GM12878 (cell line): ENCODE data around the gene TBPL2. TPM values are rescaled to one million over a fixed set of nuclear protein-coding genes. Genes with fewer than 3 reads are reported as not detected.

ENCODE experiments used
- ATAC-seq: fragments of 200-7000 bp; cut with Tn5 transposase; 3 replicates; pipeline ENCODE4 v1.9.1; 2020; ENCODE audit warnings: mild to moderate bottlenecking, moderate library complexity
- BruUV-seq: library from RNA; stranded (reverse); fragments of 400-500 nt; replicated peaks from 2 replicates; lab custom pipeline; 2021; lab: Mats Ljungman, UMichigan
- CTCF ChIA-PET: fragments of 300-600 bp; sonication (Branson Sonifier 250); formaldehyde crosslinking; extraction: SDS; loops from one replicate; lab custom pipeline; 2021; ENCODE audit warnings: inconsistent platforms; lab: Yijun Ruan, JAX
- POLR2A ChIA-PET: fragments of 350-600 bp; formaldehyde crosslinking; extraction: SDS; loops from one replicate; lab custom pipeline; 2021; ENCODE audit warnings: inconsistent platforms; lab: Charles Lee
- RAD21 ChIA-PET: fragments of 300-600 bp; sonication (Branson Sonifier 250); formaldehyde crosslinking; loops from one replicate; lab custom pipeline; 2023; ENCODE audit warnings: antibody characterized with exemption; ENCODE audit not compliant: unreplicated experiment; lab: Charles Lee
- SMC1A ChIA-PET: fragments of 300-600 bp; sonication (Branson Sonifier 250); formaldehyde crosslinking; loops from one replicate; lab custom pipeline; 2023; ENCODE audit not compliant: unreplicated experiment, uncharacterized antibody; lab: Charles Lee
- DNase-seq: peaks from one replicate; pipeline ENCODE4 v3.0.0-alpha.2; 2011; ENCODE audit warnings: low read depth, low spot score
- FAIRE-seq: peaks from 3 replicates; lab custom pipeline; 2011; peaks lifted over from hg19 to GRCh38; lab: Jason Lieb, UNC
- H2AFZ ChIP-seq: 2 replicates; pipeline ENCODE4 v1.6.0; 2011; ENCODE audit warnings: low read depth, low read length, control low read depth; ENCODE audit not compliant: control insufficient read depth
- H3K27ac ChIP-seq: 2 replicates; pipeline ENCODE4 v1.5.1; 2011; ENCODE audit warnings: control low read depth; ENCODE audit not compliant: control insufficient read depth, insufficient read depth
- H3K27me3 ChIP-seq, 2 experiments: replicated peaks in 1 of 2; 2 replicates each; pipeline versions ENCODE4 v1.6.0 to v1.6.1; 2011; ENCODE audit warnings: low read length in 1 of 2; ENCODE audit not compliant: control insufficient read depth in 2 of 2, insufficient read depth in 2 of 2
- H3K36me3 ChIP-seq, 2 experiments: 2 replicates each; pipeline ENCODE4 v1.5.1; 2011; ENCODE audit warnings: low read length in 1 of 2; ENCODE audit not compliant: control insufficient read depth in 2 of 2, insufficient read depth in 2 of 2
- H3K4me1 ChIP-seq: 2 replicates; pipeline ENCODE4 v1.6.1; 2011; ENCODE audit warnings: mild to moderate bottlenecking, low read length, moderate library complexity, mixed read lengths; ENCODE audit not compliant: control insufficient read depth, insufficient read depth
- H3K4me2 ChIP-seq: 2 replicates; pipeline ENCODE4 v1.6.0; 2011; ENCODE audit warnings: control low read depth; ENCODE audit not compliant: control insufficient read depth, insufficient read depth
- H3K4me3 ChIP-seq: fragments of 200-600 bp; sonication (generic); 2 replicates; pipeline ENCODE4 v1.5.1; 2016
- H3K79me2 ChIP-seq: 2 replicates; pipeline ENCODE4 v1.6.0; 2011; ENCODE audit warnings: low read length; ENCODE audit not compliant: control insufficient read depth, insufficient read depth
- H3K9ac ChIP-seq: 2 replicates; pipeline ENCODE4 v1.8.0; 2011; ENCODE audit warnings: low read length, control low read depth, mixed read lengths; ENCODE audit not compliant: control insufficient read depth, insufficient read depth
- H3K9me3 ChIP-seq: replicated peaks from 3 replicates; pipeline ENCODE4 v1.5.1; 2011; ENCODE audit warnings: mild to moderate bottlenecking, low read length; ENCODE audit not compliant: control insufficient read depth, insufficient read depth
- H4K20me1 ChIP-seq: 2 replicates; pipeline ENCODE4 v1.6.0; 2011; ENCODE audit not compliant: control insufficient read depth, insufficient read depth
- GATAD2B ChIP-seq: fragments of 450-650 bp; conservative IDR thresholded peaks from 2 replicates; pipeline ENCODE4 v1.6.1; 2017; ENCODE audit warnings: low read depth, mild to moderate bottlenecking, moderate library complexity
- MLLT1 ChIP-seq: fragments of 450-650 bp; IDR thresholded peaks from 2 replicates; pipeline ENCODE4 v1.6.1; 2016; ENCODE audit warnings: mild to moderate bottlenecking
- NRF1 ChIP-seq: conservative IDR thresholded peaks from 2 replicates; pipeline ENCODE4 v1.6.1; 2011; ENCODE audit warnings: mild to moderate bottlenecking, low read depth, low read length, improper control_type of control experiment
- RELA ChIP-seq: fragments of 450-650 bp; IDR thresholded peaks from 2 replicates; pipeline ENCODE4 v1.8.0; 2014; ENCODE audit warnings: borderline replicate concordance; ENCODE audit not compliant: partially characterized antibody
- SRF ChIP-seq, 2 experiments: IDR thresholded peaks; 2 replicates each; pipeline ENCODE4 v1.6.1; 2011; ENCODE audit warnings: low read depth in 2 of 2, low read length in 2 of 2, mild to moderate bottlenecking in 1 of 2, moderate library complexity in 1 of 2
- STAT3 ChIP-seq: IDR thresholded peaks from 2 replicates; pipeline ENCODE4 v1.6.1; 2011; ENCODE audit warnings: low read depth, low read length, improper control_type of control experiment
- TARDBP ChIP-seq: IDR thresholded peaks from 2 replicates; pipeline ENCODE4 v1.6.1; 2016; ENCODE audit warnings: borderline replicate concordance
- WRNIP1 ChIP-seq: IDR thresholded peaks from 2 replicates; pipeline ENCODE4 v1.6.1; 2011; ENCODE audit warnings: low read depth, low read length, improper control_type of control experiment, borderline replicate concordance
- ZNF217 ChIP-seq: fragments of 450-650 bp; IDR thresholded peaks from 2 replicates; pipeline ENCODE4 v1.6.1; 2017; ENCODE audit warnings: antibody characterized with exemption, mild to moderate bottlenecking
- WGBS: methylation state at CpG from one replicate; pipeline ENCODE4 v1.1.6; 2016; ENCODE audit warnings: low lambda C conversion rate; ENCODE audit not compliant: insufficient replicate concordance, insufficient coverage; ENCODE audit errors: missing lambda C conversion rate; 5-methylcytosine and 5-hydroxymethylcytosine counted together
- in situ Hi-C: fragments of 300-500 bp; cut with MboI; formaldehyde crosslinking; loops from 9 replicates; pipeline ENCODE4 v1.14.3; 2018; ENCODE audit warnings: mixed read lengths
- intact Hi-C: fragments of 100-400 bp; cut with micrococcal nuclease; formaldehyde crosslinking; loops from one replicate; pipeline ENCODE4 v1.14.2; 2022; ENCODE audit not compliant: unreplicated experiment
- polyA plus RNA-seq, 11 experiments: library from polyadenylated mRNA; depleted of rRNA in 4 of 11; unstranded in 6 of 11; stranded (reverse) in 5 of 11; fragments of >200 nt; fragmentation: Nextera tagmentation in 4 of 11; fragmentation: Illumina TruSeq in 1 of 11; extraction: Ambion mirVana in 4 of 11; extraction: Trizol in 1 of 11; gene quantifications; 1 replicate in 1 of 11; 2 replicates in 10 of 11; pipeline versions ENCODE4 v1.2.1 to v1.2.3, GENCODE V29; 2011 to 2016; ENCODE audit warnings: inconsistent platforms in 2 of 11, missing spikeins in 2 of 11, low read depth in 1 of 11
- total RNA-seq, 4 experiments: library from RNA; depleted of rRNA in 3 of 4; stranded (reverse); fragments of >200 nt in 3 of 4; fragmentation: Illumina TruSeq in 1 of 4; extraction: Trizol in 1 of 4; gene quantifications; 2 replicates each; pipeline versions ENCODE4 v1.2.1 to v1.2.3, GENCODE V29; 2013 to 2021
- TF ChIP-seq, protein P1 (sequence below): fragments of 450-650 bp; IDR thresholded peaks from 2 replicates; pipeline ENCODE4 v1.6.1; 2018; ENCODE audit warnings: borderline replicate concordance, mild to moderate bottlenecking; ENCODE audit not compliant: partially characterized antibody
- TF ChIP-seq, protein P2 (sequence below): fragments of 450-650 bp; IDR thresholded peaks from 2 replicates; pipeline ENCODE4 v1.6.1; 2017; ENCODE audit warnings: antibody characterized with exemption, mild to moderate bottlenecking, moderate library complexity
- TF ChIP-seq, protein P3 (sequence below): fragments of 450-650 bp; conservative IDR thresholded peaks from 2 replicates; pipeline ENCODE4 v1.6.1; 2017; ENCODE audit warnings: mild to moderate bottlenecking, moderate library complexity
- TF ChIP-seq, protein P4 (sequence below): IDR thresholded peaks from 2 replicates; pipeline ENCODE4 v1.6.1; 2011; ENCODE audit warnings: low read depth, low read length, improper control_type of control experiment, borderline replicate concordance

Gene TBPL2
- total and polyA plus RNA-seq, 10 of the 15 experiments (the other 5 are each of a cell fraction or from before 2014, with no cell fraction given), result 0.41 TPM; not detected in 9

GRCh38 chr14:55399183-55399582 is 41.2 kb downstream of the TBPL2 start (continued):
- TF ChIP-seq, protein P1, sequence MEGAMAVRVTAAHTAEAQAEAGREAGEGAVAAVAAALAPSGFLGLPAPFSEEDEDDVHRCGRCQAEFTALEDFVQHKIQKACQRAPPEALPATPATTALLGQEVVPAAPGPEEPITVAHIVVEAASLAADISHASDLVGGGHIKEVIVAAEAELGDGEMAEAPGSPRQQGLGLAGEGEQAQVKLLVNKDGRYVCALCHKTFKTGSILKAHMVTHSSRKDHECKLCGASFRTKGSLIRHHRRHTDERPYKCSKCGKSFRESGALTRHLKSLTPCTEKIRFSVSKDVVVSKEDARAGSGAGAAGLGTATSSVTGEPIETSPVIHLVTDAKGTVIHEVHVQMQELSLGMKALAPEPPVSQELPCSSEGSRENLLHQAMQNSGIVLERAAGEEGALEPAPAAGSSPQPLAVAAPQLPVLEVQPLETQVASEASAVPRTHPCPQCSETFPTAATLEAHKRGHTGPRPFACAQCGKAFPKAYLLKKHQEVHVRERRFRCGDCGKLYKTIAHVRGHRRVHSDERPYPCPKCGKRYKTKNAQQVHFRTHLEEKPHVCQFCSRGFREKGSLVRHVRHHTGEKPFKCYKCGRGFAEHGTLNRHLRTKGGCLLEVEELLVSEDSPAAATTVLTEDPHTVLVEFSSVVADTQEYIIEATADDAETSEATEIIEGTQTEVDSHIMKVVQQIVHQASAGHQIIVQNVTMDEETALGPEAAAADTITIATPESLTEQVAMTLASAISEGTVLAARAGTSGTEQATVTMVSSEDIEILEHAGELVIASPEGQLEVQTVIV, result no peak
- TF ChIP-seq, protein P2, sequence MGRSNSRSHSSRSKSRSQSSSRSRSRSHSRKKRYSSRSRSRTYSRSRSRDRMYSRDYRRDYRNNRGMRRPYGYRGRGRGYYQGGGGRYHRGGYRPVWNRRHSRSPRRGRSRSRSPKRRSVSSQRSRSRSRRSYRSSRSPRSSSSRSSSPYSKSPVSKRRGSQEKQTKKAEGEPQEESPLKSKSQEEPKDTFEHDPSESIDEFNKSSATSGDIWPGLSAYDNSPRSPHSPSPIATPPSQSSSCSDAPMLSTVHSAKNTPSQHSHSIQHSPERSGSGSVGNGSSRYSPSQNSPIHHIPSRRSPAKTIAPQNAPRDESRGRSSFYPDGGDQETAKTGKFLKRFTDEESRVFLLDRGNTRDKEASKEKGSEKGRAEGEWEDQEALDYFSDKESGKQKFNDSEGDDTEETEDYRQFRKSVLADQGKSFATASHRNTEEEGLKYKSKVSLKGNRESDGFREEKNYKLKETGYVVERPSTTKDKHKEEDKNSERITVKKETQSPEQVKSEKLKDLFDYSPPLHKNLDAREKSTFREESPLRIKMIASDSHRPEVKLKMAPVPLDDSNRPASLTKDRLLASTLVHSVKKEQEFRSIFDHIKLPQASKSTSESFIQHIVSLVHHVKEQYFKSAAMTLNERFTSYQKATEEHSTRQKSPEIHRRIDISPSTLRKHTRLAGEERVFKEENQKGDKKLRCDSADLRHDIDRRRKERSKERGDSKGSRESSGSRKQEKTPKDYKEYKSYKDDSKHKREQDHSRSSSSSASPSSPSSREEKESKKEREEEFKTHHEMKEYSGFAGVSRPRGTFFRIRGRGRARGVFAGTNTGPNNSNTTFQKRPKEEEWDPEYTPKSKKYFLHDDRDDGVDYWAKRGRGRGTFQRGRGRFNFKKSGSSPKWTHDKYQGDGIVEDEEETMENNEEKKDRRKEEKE, result no peak

DNA sequence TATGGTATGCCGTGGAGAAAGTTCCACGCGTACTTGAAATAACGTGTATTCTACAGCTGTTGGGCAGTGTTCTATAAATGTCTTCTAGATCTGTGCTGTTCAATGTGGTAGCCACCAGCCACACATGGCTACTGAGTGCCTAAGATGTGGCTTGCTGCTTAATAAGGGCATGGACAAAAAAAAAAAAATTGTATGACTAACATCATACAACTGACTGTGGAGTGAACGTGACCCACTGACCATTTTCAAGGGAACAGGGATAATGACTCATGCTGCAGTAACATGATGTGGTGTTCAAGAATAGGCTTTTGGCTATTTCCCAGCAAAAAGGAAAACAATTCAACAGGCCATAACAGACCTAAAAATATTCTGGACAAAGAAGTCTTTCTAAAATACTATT is 41.7 kb downstream of the TBPL2 start:
- no peak overlapping the region for H3K4me3 ChIP-seq
- H3K4me2 ChIP-seq, result no peak overlapping the region
- FAIRE-seq (no peak), ATAC-seq (no peak), DNase-seq (no peak)
- H3K27ac ChIP-seq, result no peak overlapping the region
- H3K79me2 ChIP-seq, result no peaks in the 10 kb centered on the region; the same call in 1 of the 2 replicates
- H4K20me1 ChIP-seq, result no peaks in the 10 kb centered on the region
- POLR2A ChIA-PET, result no interaction called here
- SMC1A ChIA-PET, result no interaction called here
- in situ Hi-C loops, result no loop called here
- intact Hi-C loops, result no loop called here
- H3K36me3 ChIP-seq, result no peaks in the 10 kb centered on the region; a peak in 1 of 4 replicates
- no peaks in the 10 kb centered on the region for H3K9me3 ChIP-seq
- H3K27me3 ChIP-seq, result no peaks in the 10 kb centered on the region
- H3K9ac ChIP-seq, result no peak overlapping the region
- WGBS, result 86% methylated on average over 5 of the region's 5 CpGs
- CTCF ChIA-PET, result interaction anchor here (1.3 to 1.5 kb wide), 2 partner anchors 8 to 12 kb away, joined by 4 read pairs; no protein-coding TSS in a partner anchor
- H2AFZ ChIP-seq, result no peak overlapping the region
- BruUV-seq, result no TSS peak
- RAD21 ChIA-PET, result no interaction called here
- no peaks in the 10 kb centered on the region for H3K4me1 ChIP-seq
- TF ChIP-seq, protein P3, sequence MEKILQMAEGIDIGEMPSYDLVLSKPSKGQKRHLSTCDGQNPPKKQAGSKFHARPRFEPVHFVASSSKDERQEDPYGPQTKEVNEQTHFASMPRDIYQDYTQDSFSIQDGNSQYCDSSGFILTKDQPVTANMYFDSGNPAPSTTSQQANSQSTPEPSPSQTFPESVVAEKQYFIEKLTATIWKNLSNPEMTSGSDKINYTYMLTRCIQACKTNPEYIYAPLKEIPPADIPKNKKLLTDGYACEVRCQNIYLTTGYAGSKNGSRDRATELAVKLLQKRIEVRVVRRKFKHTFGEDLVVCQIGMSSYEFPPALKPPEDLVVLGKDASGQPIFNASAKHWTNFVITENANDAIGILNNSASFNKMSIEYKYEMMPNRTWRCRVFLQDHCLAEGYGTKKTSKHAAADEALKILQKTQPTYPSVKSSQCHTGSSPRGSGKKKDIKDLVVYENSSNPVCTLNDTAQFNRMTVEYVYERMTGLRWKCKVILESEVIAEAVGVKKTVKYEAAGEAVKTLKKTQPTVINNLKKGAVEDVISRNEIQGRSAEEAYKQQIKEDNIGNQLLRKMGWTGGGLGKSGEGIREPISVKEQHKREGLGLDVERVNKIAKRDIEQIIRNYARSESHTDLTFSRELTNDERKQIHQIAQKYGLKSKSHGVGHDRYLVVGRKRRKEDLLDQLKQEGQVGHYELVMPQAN, result no peak
- TF ChIP-seq WRNIP1, result no peak
- TF ChIP-seq RELA, result no peak
- TF ChIP-seq ZNF217, result no peak
- TF ChIP-seq TARDBP, result no peak
- TF ChIP-seq, protein P4, sequence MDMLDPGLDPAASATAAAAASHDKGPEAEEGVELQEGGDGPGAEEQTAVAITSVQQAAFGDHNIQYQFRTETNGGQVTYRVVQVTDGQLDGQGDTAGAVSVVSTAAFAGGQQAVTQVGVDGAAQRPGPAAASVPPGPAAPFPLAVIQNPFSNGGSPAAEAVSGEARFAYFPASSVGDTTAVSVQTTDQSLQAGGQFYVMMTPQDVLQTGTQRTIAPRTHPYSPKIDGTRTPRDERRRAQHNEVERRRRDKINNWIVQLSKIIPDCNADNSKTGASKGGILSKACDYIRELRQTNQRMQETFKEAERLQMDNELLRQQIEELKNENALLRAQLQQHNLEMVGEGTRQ, result no peak
- TF ChIP-seq MLLT1, result no peak
- TF ChIP-seq NRF1, result no peak
- no peak for TF ChIP-seq STAT3
- no peak for TF ChIP-seq SRF (IDR thresholded peaks at IDR 0.05; ENCODE audit: low read depth in 2 of 2, low read length in 2 of 2)
- TF ChIP-seq GATAD2B, result no peak
